ENCODE data around the gene ASCC1. TPM values are rescaled to one million over a fixed set of nuclear protein-coding genes. Genes with fewer than 3 reads are reported as not detected.
"Not testable (repeated sequence)": the region's sequence is repeated elsewhere in the genome, so short reads cannot be mapped to it uniquely, and the experiment has no call there.

ASCC1 gene
- total and polyA plus RNA-seq, 8 donors = 5.4 to 26.0 (median 16.0) TPM

- Histone ChIP-seq H3K27me3 (no peaks in the 10 kb centered on the region), H3K27ac (no peak overlapping the region), H3K4me1 (no peaks in the 10 kb centered on the region), H3K9me3 (no peaks in the 10 kb centered on the region), H3K36me3 (no peaks in the 10 kb centered on the region), H3K4me3 (no peak overlapping the region)
- DNase-seq (no peak), ATAC-seq (no peak), FAIRE-seq (no peak)
- WGBS, 2 donors = 96 to 97% methylated on average over 8 of the region's 8 CpGs
- no peak for TF ChIP-seq CTCF (IDR thresholded peaks at IDR 0.05)
- intact Hi-C loops (cut with DNase I) = no loop called here
Observed at GRCh38 chr10:72109636-72110157, 106.4 kb downstream of the ASCC1 start.

GRCh38 chr10:72108830-72109635, 107.0 kb downstream of the ASCC1 start:
- Histone ChIP-seq H3K27me3 (no peaks in the 10 kb centered on the region), H3K9me3 (no peaks in the 10 kb centered on the region), H3K4me1 (no peaks in the 10 kb centered on the region), H3K36me3 (no peaks in the 10 kb centered on the region), H3K4me3 (no peak overlapping the region), H3K27ac (no peak overlapping the region)
- FAIRE-seq (no peak), DNase-seq (no peak), ATAC-seq (no peak)
- intact Hi-C loops (cut with DNase I) = no loop called here
- WGBS, 2 donors = 20 to 22% methylated on average over 1 of the region's 1 CpG
- TF ChIP-seq CTCF (IDR thresholded peaks at IDR 0.05) = no peak

GRCh38 chr10:72108004-72108370, 108.1 kb downstream of the ASCC1 start:
- WGBS, 2 donors = 98 to 99% methylated on average over 3 of the region's 3 CpGs
- H3K27ac ChIP-seq; H3K4me1 ChIP-seq; H3K27me3 ChIP-seq; intact Hi-C loops (cut with DNase I); H3K9me3 ChIP-seq; ATAC-seq; H3K36me3 ChIP-seq; FAIRE-seq; H3K4me3 ChIP-seq; DNase-seq: not testable (repeated sequence)

GRCh38 chr10:72107325-72108003, 108.6 kb downstream of the ASCC1 start:
- DNase-seq = no peak
- H3K4me3 ChIP-seq = no peak overlapping the region
- no peak overlapping the region for H3K27ac ChIP-seq
- TF ChIP-seq CTCF (IDR thresholded peaks at IDR 0.05) = no peak
- 56 to 59% methylated on average over 3 of the region's 3 CpGs for WGBS, 2 donors
- FAIRE-seq = no peak
- H3K9me3 ChIP-seq = no peaks in the 10 kb centered on the region
- H3K4me1 ChIP-seq = no peaks in the 10 kb centered on the region
- no peaks in the 10 kb centered on the region for H3K27me3 ChIP-seq
- intact Hi-C loops (cut with DNase I) = no loop called here
- peaks cover 0 to 2% (median 0%) of the 10 kb centered on the region in 3 donors for H3K36me3 ChIP-seq
- peak in 1 of 4 donors; percentile 50 for ATAC-seq

GRCh38 chr10:72106896-72107295, 109.2 kb downstream of the ASCC1 start:
- no peak for TF ChIP-seq CTCF (IDR thresholded peaks at IDR 0.05)
- FAIRE-seq (no peak), ATAC-seq (no peak), DNase-seq (no peak)
- Histone ChIP-seq H3K9me3 (no peaks in the 10 kb centered on the region), H3K4me1 (no peaks in the 10 kb centered on the region), H3K27ac (no peak overlapping the region), H3K27me3 (no peaks in the 10 kb centered on the region), H3K36me3 (peaks cover 0 to 8% (median 0%) of the 10 kb centered on the region in 3 donors), H3K4me3 (no peak overlapping the region)
- intact Hi-C loops (cut with DNase I) = no loop called here
- WGBS, 2 donors = 82 to 87% methylated on average over 2 of the region's 2 CpGs

Measured in pancreas (tissue), 10 donors.